Measurements from ENCODE around the gene NEU2. TPM values are rescaled to one million over a fixed set of nuclear protein-coding genes. Genes with fewer than 3 reads are reported as not detected.

Gene NEU2
- total RNA-seq, 2 donors from 2014 or later = not detected

GRCh38 chr2:233044974-233045605 lies 12.6 kb downstream of the NEU2 start:
- 76 to 79% methylated on average over 9 of the region's 9 CpGs for WGBS, 2 donors
- ATAC-seq = no peak
- TF ChIP-seq POLR2A (IDR thresholded peaks at IDR 0.05) = no peak
- no peak for TF ChIP-seq CTCF (IDR thresholded peaks at IDR 0.05)

DNA sequence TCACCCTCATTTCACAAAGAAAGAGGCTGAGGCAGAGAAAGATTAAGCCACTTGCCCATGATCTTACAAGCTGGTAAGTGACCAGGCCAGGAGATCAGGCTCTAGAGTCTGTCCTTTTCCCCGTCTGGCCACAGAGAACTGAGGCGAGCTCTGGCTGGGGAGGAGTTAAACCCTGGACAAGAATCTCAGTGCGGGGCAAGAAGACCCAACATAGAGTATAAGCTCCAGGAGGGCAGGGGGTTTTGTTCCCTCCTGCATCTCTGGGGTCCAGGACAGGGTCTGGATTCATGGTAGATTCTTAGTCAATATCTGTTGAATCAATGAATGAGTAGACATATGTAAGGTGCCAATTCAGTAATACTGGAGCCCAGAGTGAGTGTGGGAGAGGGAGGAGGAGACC lies 14.7 kb downstream of the NEU2 start:
- Histone ChIP-seq H3K27ac (no peak overlapping the region), H3K4me3 (no peak overlapping the region), H3K9me3 (no peaks in the 10 kb centered on the region), H3K4me1 (no peaks in the 10 kb centered on the region), H3K27me3 (no peaks in the 10 kb centered on the region), H3K36me3 (replicated peaks in 1 of 2; ENCODE audit: insufficient read depth in 1 of 2, low read depth in 2 of 2) (no peaks in the 10 kb centered on the region)
- no peak for TF ChIP-seq CTCF (IDR thresholded peaks at IDR 0.05)
- no peak for TF ChIP-seq POLR2A (IDR thresholded peaks at IDR 0.05)
- ATAC-seq (no peak), DNase-seq (no peak)
- intact Hi-C loops (cut with DNase I) = no loop called here
- WGBS, 2 donors = 85 to 93% methylated on average over 3 of the region's 3 CpGs

More at GRCh38 chr2:233044974-233045605, 12.6 kb downstream of the NEU2 start:
- no peaks in the 10 kb centered on the region for H3K36me3 ChIP-seq (replicated peaks in 1 of 2; ENCODE audit: insufficient read depth in 1 of 2, low read depth in 2 of 2)
- H3K4me3 ChIP-seq = no peak overlapping the region
- no peaks in the 10 kb centered on the region for H3K9me3 ChIP-seq
- no peaks in the 10 kb centered on the region for H3K27me3 ChIP-seq
- no peak for DNase-seq
- no peak overlapping the region for H3K27ac ChIP-seq
- intact Hi-C loops (cut with DNase I) = no loop called here
- H3K4me1 ChIP-seq = no peaks in the 10 kb centered on the region

GRCh38 chr2:233047667-233048066 lies 15.2 kb downstream of the NEU2 start:
- Histone ChIP-seq H3K27me3 (no peaks in the 10 kb centered on the region), H3K36me3 (replicated peaks in 1 of 2; ENCODE audit: insufficient read depth in 1 of 2, low read depth in 2 of 2) (no peaks in the 10 kb centered on the region), H3K27ac (no peak overlapping the region), H3K9me3 (no peaks in the 10 kb centered on the region), H3K4me3 (no peak overlapping the region), H3K4me1 (no peaks in the 10 kb centered on the region)
- DNase-seq = no peak
- TF ChIP-seq CTCF (IDR thresholded peaks at IDR 0.05) (no peak), POLR2A (IDR thresholded peaks at IDR 0.05) (no peak)
- WGBS, 2 donors = 71 to 79% methylated on average over 9 of the region's 9 CpGs
- intact Hi-C loops (cut with DNase I) = no loop called here
- no peak for ATAC-seq

DNA sequence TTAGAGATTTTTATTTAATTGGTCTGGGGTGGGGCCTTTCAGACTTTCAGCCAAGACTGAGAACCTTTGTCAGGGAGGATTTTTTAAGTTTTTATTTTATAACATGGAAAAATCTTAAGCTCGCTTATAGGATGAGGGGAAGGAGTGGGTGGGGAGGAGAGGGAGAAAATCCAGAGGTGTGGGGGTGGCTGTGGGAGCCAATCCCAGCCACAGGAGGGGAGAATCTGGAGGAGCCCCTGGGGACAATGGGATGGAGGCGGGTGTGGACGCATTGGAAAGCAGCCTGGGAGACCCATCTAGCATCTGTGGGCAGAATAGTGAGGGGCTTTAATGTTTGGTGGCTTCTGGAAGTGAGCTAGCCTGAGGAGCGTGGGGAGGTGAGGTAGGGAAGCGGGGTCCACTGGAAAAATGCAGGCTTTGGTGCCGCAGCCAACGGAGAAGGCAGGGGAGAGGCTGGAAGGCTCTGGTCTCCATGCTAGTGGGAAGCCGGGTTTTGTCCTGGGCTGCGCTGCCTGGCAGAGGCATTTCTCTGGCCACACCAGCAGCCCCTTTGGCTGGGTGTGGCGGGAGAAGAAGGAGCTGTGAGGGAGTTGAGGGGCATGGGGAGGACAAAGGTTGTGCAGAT lies 16.2 kb downstream of the NEU2 start:
- Histone ChIP-seq H3K27ac (no peak overlapping the region), H3K9me3 (no peaks in the 10 kb centered on the region), H3K27me3 (no peaks in the 10 kb centered on the region), H3K4me1 (no peaks in the 10 kb centered on the region), H3K4me3 (no peak overlapping the region), H3K36me3 (replicated peaks in 1 of 2; ENCODE audit: insufficient read depth in 1 of 2, low read depth in 2 of 2) (no peaks in the 10 kb centered on the region)
- WGBS, 2 donors = 75 to 80% methylated on average over 10 of the region's 10 CpGs
- no peak for DNase-seq
- intact Hi-C loops (cut with DNase I) = no loop called here
- ATAC-seq = no peak
- no peak for TF ChIP-seq CTCF (IDR thresholded peaks at IDR 0.05)
- TF ChIP-seq POLR2A (IDR thresholded peaks at IDR 0.05) = no peak
